GM23338 (cell line): Measurements from ENCODE around the gene FCN1.

Source experiments
- CREB1 ChIP-seq: fragments of 250-450 bp; sonication (Bioruptor Pico); IDR thresholded peaks from 2 replicates; pipeline ENCODE4 v1.5.0; 2020; ENCODE audit warnings: low read depth, mild to moderate bottlenecking, moderate library complexity
- ETS1 ChIP-seq: IDR thresholded peaks from 2 replicates; pipeline ENCODE4 v1.6.1; 2016; ENCODE audit warnings: antibody characterized with exemption
- JUNB ChIP-seq: IDR thresholded peaks from one replicate; pipeline ENCODE4 v1.6.1; 2016; ENCODE audit warnings: antibody characterized with exemption; ENCODE audit not compliant: unreplicated experiment
- TF ChIP-seq, protein P1 (sequence below), 2 experiments: fragments of 200-600 bp in 1 of 2; sonication (generic) in 1 of 2; conservative IDR thresholded peaks; 2 replicates each; pipeline versions ENCODE4 v1.5.1 to v1.6.1; 2016 to 2017; ENCODE audit warnings: antibody characterized with exemption in 2 of 2, low read depth in 2 of 2, mild to moderate bottlenecking in 2 of 2, moderate library complexity in 1 of 2
- TF ChIP-seq, protein P2 (sequence below): IDR thresholded peaks from one replicate; pipeline ENCODE4 v1.6.1; 2018; ENCODE audit warnings: antibody characterized with exemption; ENCODE audit not compliant: unreplicated experiment

DNA sequence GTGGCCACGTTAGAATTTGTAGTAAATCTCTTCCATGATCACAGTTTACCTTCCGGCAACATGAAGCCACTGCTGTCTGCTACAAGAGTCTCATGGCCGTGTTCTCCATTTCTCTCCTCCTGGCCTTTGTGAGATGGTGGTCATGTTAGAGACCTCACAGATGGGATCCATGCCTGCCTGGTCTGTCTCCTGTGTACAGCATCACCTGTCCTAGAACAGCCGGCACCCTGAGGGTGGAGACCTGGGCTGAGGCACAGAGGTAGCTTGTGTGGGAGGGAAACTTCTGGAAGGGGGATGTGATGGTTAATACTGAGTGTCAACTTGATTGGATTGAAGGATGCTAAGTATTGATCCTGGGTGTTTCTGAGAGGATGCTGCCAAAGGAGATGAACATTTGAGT lies 40.2 kb downstream of the FCN1 start:
- TF ChIP-seq CREB1 (CRISPR knock-in tag) (no peak), JUNB (no peak), ETS1 (no peak)
- TF ChIP-seq, protein P1, sequence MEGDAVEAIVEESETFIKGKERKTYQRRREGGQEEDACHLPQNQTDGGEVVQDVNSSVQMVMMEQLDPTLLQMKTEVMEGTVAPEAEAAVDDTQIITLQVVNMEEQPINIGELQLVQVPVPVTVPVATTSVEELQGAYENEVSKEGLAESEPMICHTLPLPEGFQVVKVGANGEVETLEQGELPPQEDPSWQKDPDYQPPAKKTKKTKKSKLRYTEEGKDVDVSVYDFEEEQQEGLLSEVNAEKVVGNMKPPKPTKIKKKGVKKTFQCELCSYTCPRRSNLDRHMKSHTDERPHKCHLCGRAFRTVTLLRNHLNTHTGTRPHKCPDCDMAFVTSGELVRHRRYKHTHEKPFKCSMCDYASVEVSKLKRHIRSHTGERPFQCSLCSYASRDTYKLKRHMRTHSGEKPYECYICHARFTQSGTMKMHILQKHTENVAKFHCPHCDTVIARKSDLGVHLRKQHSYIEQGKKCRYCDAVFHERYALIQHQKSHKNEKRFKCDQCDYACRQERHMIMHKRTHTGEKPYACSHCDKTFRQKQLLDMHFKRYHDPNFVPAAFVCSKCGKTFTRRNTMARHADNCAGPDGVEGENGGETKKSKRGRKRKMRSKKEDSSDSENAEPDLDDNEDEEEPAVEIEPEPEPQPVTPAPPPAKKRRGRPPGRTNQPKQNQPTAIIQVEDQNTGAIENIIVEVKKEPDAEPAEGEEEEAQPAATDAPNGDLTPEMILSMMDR (conservative IDR thresholded peaks at IDR 0.05; ENCODE audit: low read depth in 2 of 2) = no peak
- TF ChIP-seq, protein P2, sequence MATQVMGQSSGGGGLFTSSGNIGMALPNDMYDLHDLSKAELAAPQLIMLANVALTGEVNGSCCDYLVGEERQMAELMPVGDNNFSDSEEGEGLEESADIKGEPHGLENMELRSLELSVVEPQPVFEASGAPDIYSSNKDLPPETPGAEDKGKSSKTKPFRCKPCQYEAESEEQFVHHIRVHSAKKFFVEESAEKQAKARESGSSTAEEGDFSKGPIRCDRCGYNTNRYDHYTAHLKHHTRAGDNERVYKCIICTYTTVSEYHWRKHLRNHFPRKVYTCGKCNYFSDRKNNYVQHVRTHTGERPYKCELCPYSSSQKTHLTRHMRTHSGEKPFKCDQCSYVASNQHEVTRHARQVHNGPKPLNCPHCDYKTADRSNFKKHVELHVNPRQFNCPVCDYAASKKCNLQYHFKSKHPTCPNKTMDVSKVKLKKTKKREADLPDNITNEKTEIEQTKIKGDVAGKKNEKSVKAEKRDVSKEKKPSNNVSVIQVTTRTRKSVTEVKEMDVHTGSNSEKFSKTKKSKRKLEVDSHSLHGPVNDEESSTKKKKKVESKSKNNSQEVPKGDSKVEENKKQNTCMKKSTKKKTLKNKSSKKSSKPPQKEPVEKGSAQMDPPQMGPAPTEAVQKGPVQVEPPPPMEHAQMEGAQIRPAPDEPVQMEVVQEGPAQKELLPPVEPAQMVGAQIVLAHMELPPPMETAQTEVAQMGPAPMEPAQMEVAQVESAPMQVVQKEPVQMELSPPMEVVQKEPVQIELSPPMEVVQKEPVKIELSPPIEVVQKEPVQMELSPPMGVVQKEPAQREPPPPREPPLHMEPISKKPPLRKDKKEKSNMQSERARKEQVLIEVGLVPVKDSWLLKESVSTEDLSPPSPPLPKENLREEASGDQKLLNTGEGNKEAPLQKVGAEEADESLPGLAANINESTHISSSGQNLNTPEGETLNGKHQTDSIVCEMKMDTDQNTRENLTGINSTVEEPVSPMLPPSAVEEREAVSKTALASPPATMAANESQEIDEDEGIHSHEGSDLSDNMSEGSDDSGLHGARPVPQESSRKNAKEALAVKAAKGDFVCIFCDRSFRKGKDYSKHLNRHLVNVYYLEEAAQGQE = no peak
